ENCODE results near the gene ARHGAP19.
"Not testable (repeated sequence)": the region's sequence is repeated elsewhere in the genome, so short reads cannot be mapped to it uniquely, and the experiment has no call there.

Gene ARHGAP19

GRCh38 chr10:97274828-97275227 is 17.6 kb downstream of the ARHGAP19 start:
- H3K9me3 Mint-ChIP-seq, result no peaks in the 10 kb centered on the region
- no peaks in the 10 kb centered on the region for H3K36me3 Mint-ChIP-seq
- no peak overlapping the region for H3K27ac Mint-ChIP-seq

DNA sequence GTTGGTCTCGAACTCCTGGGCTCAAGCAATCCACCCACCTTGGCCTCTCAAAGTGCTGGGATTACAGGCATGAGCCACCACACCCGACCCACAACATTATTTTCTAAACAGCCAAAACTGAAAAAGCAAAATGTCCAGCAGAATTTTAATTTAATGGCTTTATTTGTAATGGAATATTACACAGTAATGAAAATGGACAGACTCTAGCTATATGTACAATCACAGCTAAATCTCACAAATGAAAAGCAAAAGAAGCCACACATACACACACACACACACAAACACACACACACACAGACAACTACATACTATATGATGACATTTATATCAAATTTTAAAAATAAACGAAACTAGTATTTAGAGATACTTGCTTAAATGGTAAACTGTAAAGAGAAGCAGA is 18.7 kb downstream of the ARHGAP19 start:
- H3K27ac Mint-ChIP-seq, result no peak overlapping the region
- no peaks in the 10 kb centered on the region for H3K9me3 Mint-ChIP-seq
- no peaks in the 10 kb centered on the region for H3K36me3 Mint-ChIP-seq
- H3K4me1 Mint-ChIP-seq, result peaks cover 5% of the 10 kb centered on the region
- H3K4me3 Mint-ChIP-seq, result no peak overlapping the region
- H3K27me3 Mint-ChIP-seq, result no peaks in the 10 kb centered on the region

More at GRCh38 chr10:97274828-97275227, 17.6 kb downstream of the ARHGAP19 start:
- no peak overlapping the region for H3K4me3 Mint-ChIP-seq
- no peaks in the 10 kb centered on the region for H3K27me3 Mint-ChIP-seq
- H3K4me1 Mint-ChIP-seq, result peaks cover 8% of the 10 kb centered on the region

DNA sequence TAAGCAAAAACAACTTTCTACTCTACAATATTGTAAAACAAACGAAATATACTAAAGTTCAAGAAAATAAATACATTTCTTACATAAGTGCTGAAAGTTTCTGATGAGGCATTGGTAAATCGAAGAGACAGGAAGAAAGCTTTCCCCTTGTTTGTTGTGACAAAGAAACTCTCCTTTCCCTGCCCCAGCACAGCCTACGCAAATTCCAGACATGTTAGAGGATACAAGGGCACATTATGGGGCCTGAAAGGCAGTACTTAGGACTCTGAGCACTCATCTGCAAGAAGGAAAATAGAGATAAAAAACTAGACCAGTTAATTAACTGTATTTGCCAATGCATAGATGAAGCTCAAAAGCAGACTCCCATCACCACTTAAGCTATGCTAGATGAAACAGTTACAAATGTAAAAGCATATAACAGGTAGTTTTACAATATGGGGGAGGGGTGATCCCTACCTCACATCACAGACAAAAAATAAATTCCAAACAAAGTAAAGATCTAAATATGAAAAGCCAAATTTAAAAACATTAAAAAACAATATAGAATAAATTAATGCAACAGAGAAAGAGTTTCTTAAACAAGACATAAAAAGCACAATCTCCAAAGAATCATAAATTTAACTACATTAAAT is 21.8 kb downstream of the ARHGAP19 start:
- no peaks in the 10 kb centered on the region for H3K9me3 Mint-ChIP-seq
- H3K4me3 Mint-ChIP-seq, result no peak overlapping the region
- H3K36me3 Mint-ChIP-seq, result peaks cover 10% of the 10 kb centered on the region
- no peaks in the 10 kb centered on the region for H3K27me3 Mint-ChIP-seq
- H3K27ac Mint-ChIP-seq, result no peak overlapping the region
- peaks cover 10% of the 10 kb centered on the region for H3K4me1 Mint-ChIP-seq

DNA sequence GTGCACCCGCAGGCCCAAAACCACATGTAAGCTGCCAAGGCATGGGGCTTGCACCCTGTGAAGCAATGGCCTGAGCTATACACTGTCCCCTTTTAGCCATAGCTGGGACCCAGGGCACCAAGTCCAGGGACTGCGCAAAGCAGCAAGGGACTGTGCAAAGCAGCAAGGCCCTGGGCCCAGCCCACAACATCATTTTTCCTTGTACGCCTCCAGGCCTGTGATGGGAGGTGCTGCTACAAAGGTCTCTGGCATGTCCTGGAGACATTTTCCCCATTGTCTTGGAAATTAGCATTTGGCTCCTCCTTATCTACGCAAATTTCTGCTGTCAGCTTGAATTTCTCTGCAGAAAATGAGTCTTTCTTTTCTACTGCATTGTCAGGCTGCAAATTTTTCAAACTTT is 24.8 kb downstream of the ARHGAP19 start:
- Mint-ChIP-seq H3K4me3 (no peak overlapping the region), H3K27me3 (no peaks in the 10 kb centered on the region), H3K9me3 (no peaks in the 10 kb centered on the region), H3K4me1 (peaks cover 10% of the 10 kb centered on the region), H3K27ac (no peak overlapping the region), H3K36me3 (peaks cover 13% of the 10 kb centered on the region)

DNA sequence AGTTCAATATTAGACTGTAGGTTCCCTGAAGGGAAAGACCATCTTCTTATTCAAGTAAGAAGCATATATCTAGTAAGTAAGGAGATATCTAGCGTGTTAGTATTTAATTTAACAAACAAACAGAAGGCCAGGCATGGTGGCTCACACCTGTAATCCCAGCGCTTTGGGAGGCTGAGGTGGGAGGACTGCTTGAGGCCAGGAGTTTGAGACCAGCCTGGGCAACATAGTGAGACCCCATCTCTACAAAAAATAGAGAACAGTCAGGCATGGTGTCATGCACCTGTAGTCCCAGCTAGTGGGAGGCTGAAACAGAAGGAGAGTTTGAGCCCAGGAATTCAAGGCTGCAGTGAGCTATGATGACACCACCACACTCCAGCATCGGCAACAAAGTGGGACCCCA is 27.3 kb downstream of the ARHGAP19 start:
- not testable (repeated sequence) for H3K9me3 Mint-ChIP-seq, H3K27me3 Mint-ChIP-seq, H3K27ac Mint-ChIP-seq, H3K4me3 Mint-ChIP-seq, H3K4me1 Mint-ChIP-seq
- peaks cover 16% of the 10 kb centered on the region for H3K36me3 Mint-ChIP-seq

- Mint-ChIP-seq H3K9me3 (no peaks in the 10 kb centered on the region), H3K4me3 (no peak overlapping the region), H3K36me3 (peaks cover 20% of the 10 kb centered on the region), H3K27me3 (no peaks in the 10 kb centered on the region), H3K27ac (no peak overlapping the region), H3K4me1 (peaks cover 7% of the 10 kb centered on the region)
Measured at GRCh38 chr10:97263971-97264370, 28.5 kb downstream of the ARHGAP19 start.

- Mint-ChIP-seq H3K36me3 (peaks cover 16% of the 10 kb centered on the region), H3K4me1 (no peaks in the 10 kb centered on the region), H3K27ac (no peak overlapping the region), H3K4me3 (no peak overlapping the region), H3K27me3 (no peaks in the 10 kb centered on the region), H3K9me3 (no peaks in the 10 kb centered on the region)
Measured at GRCh38 chr10:97261656-97262055, 30.8 kb downstream of the ARHGAP19 start.

- H3K27ac Mint-ChIP-seq, result no peak overlapping the region
- no peaks in the 10 kb centered on the region for H3K9me3 Mint-ChIP-seq
- no peaks in the 10 kb centered on the region for H3K4me1 Mint-ChIP-seq
- H3K36me3 Mint-ChIP-seq, result peaks cover 12% of the 10 kb centered on the region
- H3K27me3 Mint-ChIP-seq, result no peaks in the 10 kb centered on the region
- no peak overlapping the region for H3K4me3 Mint-ChIP-seq
Measured at GRCh38 chr10:97261183-97261582, 31.3 kb downstream of the ARHGAP19 start.

DNA sequence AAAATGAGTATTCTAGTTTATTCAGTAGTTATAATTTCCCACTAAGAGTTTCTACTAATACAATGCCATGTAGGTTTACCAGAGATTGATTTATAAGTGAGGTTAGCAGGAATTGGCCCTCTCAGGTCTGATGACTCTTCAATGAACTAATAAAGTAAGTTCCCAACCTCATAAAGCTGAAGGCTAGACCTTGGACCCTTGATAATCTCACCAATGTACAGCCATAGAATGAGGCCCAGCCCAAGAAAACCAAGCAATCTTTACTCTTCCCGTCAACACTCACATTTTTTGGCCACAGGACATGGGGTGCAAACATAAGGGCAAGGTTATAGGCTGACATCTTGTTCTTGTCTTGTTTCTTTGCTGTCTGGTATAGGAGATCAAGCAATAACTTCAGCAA is 33.3 kb downstream of the ARHGAP19 start:
- Mint-ChIP-seq H3K4me1 (no peaks in the 10 kb centered on the region), H3K27ac (no peak overlapping the region)

GRCh38 chr10:97256356-97256755 is 36.1 kb downstream of the ARHGAP19 start:
- H3K9me3 Mint-ChIP-seq, result no peaks in the 10 kb centered on the region
- no peak overlapping the region for H3K4me3 Mint-ChIP-seq
- H3K27me3 Mint-ChIP-seq, result no peaks in the 10 kb centered on the region
- peaks cover 21% of the 10 kb centered on the region for H3K36me3 Mint-ChIP-seq
- H3K4me1 Mint-ChIP-seq, result no peaks in the 10 kb centered on the region
- peak overlapping the region; percentile 46 for H3K27ac Mint-ChIP-seq

More for the DNA sequence above, 33.3 kb downstream of the ARHGAP19 start:
- H3K4me3 Mint-ChIP-seq, result no peak overlapping the region
- H3K27me3 Mint-ChIP-seq, result no peaks in the 10 kb centered on the region
- H3K9me3 Mint-ChIP-seq, result no peaks in the 10 kb centered on the region
- H3K36me3 Mint-ChIP-seq, result peaks cover 15% of the 10 kb centered on the region

DNA sequence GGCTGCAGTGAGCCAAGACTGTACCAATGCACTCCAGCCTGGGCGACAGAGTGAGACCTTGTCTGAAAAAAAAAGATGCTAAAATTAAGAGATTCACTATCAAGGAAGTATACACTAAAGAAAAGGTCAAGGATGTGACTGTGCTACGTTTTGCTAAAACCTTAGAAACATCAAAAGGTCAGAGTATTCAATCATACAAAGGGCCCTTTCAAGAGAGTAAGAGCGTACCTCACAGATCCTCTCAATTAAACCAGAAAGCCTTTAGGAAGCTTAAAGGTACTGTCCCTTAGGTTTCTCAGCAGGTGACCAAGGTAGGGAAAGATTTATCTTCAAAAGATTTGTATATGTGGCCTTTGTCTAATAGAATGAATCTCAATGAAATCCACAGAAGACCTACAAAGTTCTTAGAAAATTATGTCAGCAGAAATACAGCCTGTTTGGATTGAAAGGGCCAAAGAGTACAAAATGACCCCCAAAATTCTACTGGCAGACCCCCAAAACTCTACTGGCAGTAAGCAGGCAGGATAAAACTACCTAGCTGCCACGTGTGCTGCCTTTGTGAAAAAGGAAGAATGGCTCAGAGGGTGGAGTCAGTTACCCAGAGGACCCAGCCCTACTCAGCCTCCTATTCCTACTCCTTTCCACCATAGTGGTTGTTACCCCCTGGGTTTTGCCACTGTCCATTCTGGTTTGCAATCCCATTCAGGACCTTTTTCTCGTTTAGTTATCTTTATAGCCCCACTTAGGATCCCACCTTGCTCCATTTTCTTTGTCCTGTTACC is 36.7 kb downstream of the ARHGAP19 start:
- peaks cover 21% of the 10 kb centered on the region for H3K36me3 Mint-ChIP-seq

DNA sequence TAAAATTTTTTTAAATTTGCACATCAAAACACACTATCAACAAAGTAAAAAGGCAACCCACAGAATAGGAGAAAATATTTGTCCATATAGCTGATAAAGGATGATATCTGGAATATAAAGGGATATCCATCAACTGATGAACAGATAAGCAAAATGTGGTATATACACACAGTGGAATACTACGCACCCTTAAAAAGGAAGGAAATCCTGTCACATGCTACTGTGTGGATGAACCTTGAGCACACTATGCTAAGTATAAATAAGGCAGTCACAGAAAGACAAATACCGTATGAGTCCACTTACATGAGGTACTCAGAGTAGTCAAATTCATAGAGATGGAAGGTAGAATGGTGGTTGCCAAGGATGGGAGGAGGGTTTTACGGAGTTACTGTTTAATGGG is 37.7 kb downstream of the ARHGAP19 start:
- no peaks in the 10 kb centered on the region for H3K4me1 Mint-ChIP-seq
- no peaks in the 10 kb centered on the region for H3K27me3 Mint-ChIP-seq
- H3K9me3 Mint-ChIP-seq, result no peaks in the 10 kb centered on the region
- no peak overlapping the region for H3K27ac Mint-ChIP-seq
- H3K4me3 Mint-ChIP-seq, result no peak overlapping the region
- H3K36me3 Mint-ChIP-seq, result peaks cover 21% of the 10 kb centered on the region

More for the DNA sequence above, 36.7 kb downstream of the ARHGAP19 start:
- Mint-ChIP-seq H3K27me3 (no peaks in the 10 kb centered on the region), H3K9me3 (no peaks in the 10 kb centered on the region), H3K4me3 (no peak overlapping the region), H3K4me1 (no peaks in the 10 kb centered on the region), H3K27ac (peak overlapping the region; percentile 46)

DNA sequence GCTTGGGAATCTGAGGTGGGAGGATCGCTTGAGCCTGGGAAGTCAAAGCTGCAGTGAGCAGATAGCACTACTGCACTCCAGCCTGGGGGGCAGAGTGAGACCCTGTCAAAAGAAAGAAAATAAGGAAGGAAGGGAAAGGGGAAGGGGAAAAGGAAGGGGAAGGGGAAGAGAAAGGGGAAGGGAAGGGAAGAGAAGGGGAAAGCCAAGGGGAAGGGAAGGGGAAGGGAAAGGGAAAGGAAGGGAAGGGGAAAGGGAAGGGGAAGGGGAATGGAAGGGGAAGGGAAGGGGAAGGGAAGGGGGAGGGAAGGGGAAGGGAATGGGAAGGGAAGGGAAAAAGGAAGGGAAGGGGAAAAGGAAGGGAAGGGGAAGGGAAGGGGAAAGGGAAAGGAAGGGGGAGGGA is 41.5 kb downstream of the ARHGAP19 start:
- no peak overlapping the region for H3K27ac Mint-ChIP-seq
- H3K9me3 Mint-ChIP-seq, result no peaks in the 10 kb centered on the region
- no peak overlapping the region for H3K4me3 Mint-ChIP-seq
- H3K36me3 Mint-ChIP-seq, result peaks cover 21% of the 10 kb centered on the region
- H3K27me3 Mint-ChIP-seq, result no peaks in the 10 kb centered on the region
- no peaks in the 10 kb centered on the region for H3K4me1 Mint-ChIP-seq

GRCh38 chr10:97243836-97244235 is 48.6 kb downstream of the ARHGAP19 start:
- Mint-ChIP-seq H3K27me3 (no peaks in the 10 kb centered on the region), H3K36me3 (peaks cover 7% of the 10 kb centered on the region), H3K4me3 (no peak overlapping the region), H3K27ac (no peak overlapping the region), H3K9me3 (no peaks in the 10 kb centered on the region), H3K4me1 (no peaks in the 10 kb centered on the region)

- H3K27me3 Mint-ChIP-seq, result no peaks in the 10 kb centered on the region
- no peaks in the 10 kb centered on the region for H3K4me1 Mint-ChIP-seq
- no peak overlapping the region for H3K4me3 Mint-ChIP-seq
- H3K27ac Mint-ChIP-seq, result no peak overlapping the region
- peaks cover 4% of the 10 kb centered on the region for H3K36me3 Mint-ChIP-seq
- no peaks in the 10 kb centered on the region for H3K9me3 Mint-ChIP-seq
Measured at GRCh38 chr10:97238855-97239254, 53.6 kb downstream of the ARHGAP19 start.

GRCh38 chr10:97235353-97235752 is 57.1 kb downstream of the ARHGAP19 start:
- peaks cover 6% of the 10 kb centered on the region for H3K4me1 Mint-ChIP-seq
- H3K27ac Mint-ChIP-seq, result no peak overlapping the region
- H3K4me3 Mint-ChIP-seq, result no peak overlapping the region
- H3K9me3 Mint-ChIP-seq, result no peaks in the 10 kb centered on the region
- peaks cover 6% of the 10 kb centered on the region for H3K36me3 Mint-ChIP-seq
- no peaks in the 10 kb centered on the region for H3K27me3 Mint-ChIP-seq
